GM18868 (cell line): Measurements from ENCODE around the gene ZNF77.
A peak's percentile ranks its signal among the peaks of the same experiment; 100 is the strongest.
"Not testable (repeated sequence)": the region's sequence is repeated elsewhere in the genome, so short reads cannot be mapped to it uniquely, and the experiment has no call there.

ENCODE experiments used
- ATAC-seq: cut with Tn5 transposase; IDR thresholded peaks from one replicate; pipeline ENCODE4 v1.9.1; 2021; ENCODE audit warnings: mild to moderate bottlenecking, moderate library complexity; ENCODE audit not compliant: unreplicated experiment

ZNF77 gene

GRCh38 chr19:2970201-2970835, 25.5 kb upstream of the ZNF77 start:
- no peak for ATAC-seq

- ATAC-seq = no peak
These were observed 24.3 kb upstream of the ZNF77 start for GRCh38 chr19:2969104-2969504.

- no peak for ATAC-seq
These were observed 23.2 kb upstream of the ZNF77 start for GRCh38 chr19:2967972-2968371.

- ATAC-seq = no peak
These were observed 20.1 kb upstream of the ZNF77 start for GRCh38 chr19:2964874-2965273.

GRCh38 chr19:2963631-2964030, 18.9 kb upstream of the ZNF77 start:
- not testable (repeated sequence) for ATAC-seq

- no peak for ATAC-seq
These were observed 18.4 kb upstream of the ZNF77 start for GRCh38 chr19:2963122-2963521.

- ATAC-seq = no peak
These were observed 17.4 kb upstream of the ZNF77 start for GRCh38 chr19:2962018-2962670.

- ATAC-seq = no peak
These were observed 15.3 kb upstream of the ZNF77 start for GRCh38 chr19:2960120-2960519.

- ATAC-seq = no peak
These were observed 12.4 kb upstream of the ZNF77 start for GRCh38 chr19:2957160-2957559.

- no peak for ATAC-seq
These were observed 8.2 kb upstream of the ZNF77 start for GRCh38 chr19:2952953-2953481.

GRCh38 chr19:2950286-2951124, 5.7 kb upstream of the ZNF77 start:
- ATAC-seq = peak; percentile 94

GRCh38 chr19:2949939-2950285, 5.1 kb upstream of the ZNF77 start:
- peak; percentile 7 for ATAC-seq

GRCh38 chr19:2945575-2946184, 909 bp upstream of the ZNF77 start:
- ATAC-seq = no peak

GRCh38 chr19:2944403-2944774, 382 bp downstream of the ZNF77 start:
- ATAC-seq = no peak

- ATAC-seq = no peak
These were observed 1.7 kb downstream of the ZNF77 start for GRCh38 chr19:2942928-2943640.

- not testable (repeated sequence) for ATAC-seq
These were observed 8.9 kb downstream of the ZNF77 start for GRCh38 chr19:2935863-2936262.

GRCh38 chr19:2933490-2933910, 11.3 kb downstream of the ZNF77 start:
- no peak for ATAC-seq

GRCh38 chr19:2927032-2927430, 17.7 kb downstream of the ZNF77 start:
- no peak for ATAC-seq

- ATAC-seq = no peak
These were observed 18.3 kb downstream of the ZNF77 start for GRCh38 chr19:2926341-2927031.

- ATAC-seq = no peak
These were observed 21.3 kb downstream of the ZNF77 start for GRCh38 chr19:2923510-2923909.
